ENCODE results near the gene SCN1B. TPM values are rescaled to one million over a fixed set of nuclear protein-coding genes. Genes with fewer than 3 reads are reported as not detected.
A peak's percentile ranks its signal among the peaks of the same experiment; 100 is the strongest.

SCN1B gene
- total RNA-seq, 1 donor from 2014 or later = 5.8 TPM

DNA sequence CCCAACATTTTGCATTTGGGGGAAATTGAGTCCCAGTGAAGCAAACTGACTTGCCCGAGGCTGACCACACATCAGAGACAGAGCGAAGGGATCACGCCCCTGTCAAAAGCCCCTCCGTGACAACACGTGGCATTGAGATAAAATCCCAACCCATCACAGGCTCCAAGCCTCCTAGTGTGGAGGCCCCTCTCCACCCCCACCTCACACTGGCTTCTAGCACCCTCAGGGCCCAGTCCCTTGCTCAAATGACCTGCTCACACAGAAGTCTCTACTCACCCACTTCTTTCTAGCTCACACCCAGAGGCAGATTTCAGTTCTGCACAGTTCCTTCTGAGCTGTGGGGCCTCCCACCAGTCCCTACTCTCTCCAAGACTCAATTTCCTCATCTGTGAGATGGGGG, 21.5 kb downstream of the SCN1B start:
- no peak overlapping the region for H3K27ac Mint-ChIP-seq (ENCODE audit: unreplicated experiment)
- peaks cover 4% of the 10 kb centered on the region for H3K4me1 Mint-ChIP-seq (ENCODE audit: low read depth)
- no peak overlapping the region for H3K4me3 Mint-ChIP-seq (ENCODE audit: unreplicated experiment)
- no peak for DNase-seq (ENCODE audit: low spot score)
- H3K9me3 Mint-ChIP-seq (ENCODE audit: low read depth) = no peaks in the 10 kb centered on the region
- TF ChIP-seq, protein P1, sequence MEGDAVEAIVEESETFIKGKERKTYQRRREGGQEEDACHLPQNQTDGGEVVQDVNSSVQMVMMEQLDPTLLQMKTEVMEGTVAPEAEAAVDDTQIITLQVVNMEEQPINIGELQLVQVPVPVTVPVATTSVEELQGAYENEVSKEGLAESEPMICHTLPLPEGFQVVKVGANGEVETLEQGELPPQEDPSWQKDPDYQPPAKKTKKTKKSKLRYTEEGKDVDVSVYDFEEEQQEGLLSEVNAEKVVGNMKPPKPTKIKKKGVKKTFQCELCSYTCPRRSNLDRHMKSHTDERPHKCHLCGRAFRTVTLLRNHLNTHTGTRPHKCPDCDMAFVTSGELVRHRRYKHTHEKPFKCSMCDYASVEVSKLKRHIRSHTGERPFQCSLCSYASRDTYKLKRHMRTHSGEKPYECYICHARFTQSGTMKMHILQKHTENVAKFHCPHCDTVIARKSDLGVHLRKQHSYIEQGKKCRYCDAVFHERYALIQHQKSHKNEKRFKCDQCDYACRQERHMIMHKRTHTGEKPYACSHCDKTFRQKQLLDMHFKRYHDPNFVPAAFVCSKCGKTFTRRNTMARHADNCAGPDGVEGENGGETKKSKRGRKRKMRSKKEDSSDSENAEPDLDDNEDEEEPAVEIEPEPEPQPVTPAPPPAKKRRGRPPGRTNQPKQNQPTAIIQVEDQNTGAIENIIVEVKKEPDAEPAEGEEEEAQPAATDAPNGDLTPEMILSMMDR (IDR thresholded peaks at IDR 0.05) = no peak
- peaks cover 17% of the 10 kb centered on the region for H3K27me3 Mint-ChIP-seq (ENCODE audit: low read depth)
- H3K36me3 Mint-ChIP-seq (ENCODE audit: low read depth) = no peaks in the 10 kb centered on the region

DNA sequence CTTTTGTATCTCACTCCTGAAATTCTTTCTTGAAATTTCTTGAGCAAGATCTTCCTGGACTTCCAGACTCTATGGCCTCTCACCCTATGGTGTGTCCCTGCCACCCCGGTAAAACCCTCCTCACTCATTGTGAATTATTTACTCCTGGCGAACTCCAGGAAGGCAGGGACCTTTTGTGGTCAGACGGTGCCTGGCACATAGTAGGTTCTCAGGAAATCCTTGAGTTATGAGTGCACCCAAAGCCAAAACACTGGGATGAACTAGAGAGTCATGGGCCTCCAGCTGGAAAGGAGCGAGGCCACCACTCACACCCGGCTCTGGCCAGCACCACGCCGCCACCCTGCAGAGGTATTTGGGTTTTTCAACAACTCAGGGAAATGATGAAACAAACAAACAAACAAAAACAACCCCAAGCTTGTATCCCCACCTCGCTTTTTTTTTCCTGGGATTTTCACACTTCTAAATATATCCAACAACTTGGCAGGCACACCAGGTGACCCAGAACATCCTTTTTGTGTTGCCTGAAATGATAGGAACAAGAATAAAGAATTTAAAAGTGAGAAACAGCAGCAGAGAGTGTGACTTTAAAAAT, 22.4 kb downstream of the SCN1B start:
- DNase-seq (ENCODE audit: low spot score) = no peak
- peaks cover 4% of the 10 kb centered on the region for H3K4me1 Mint-ChIP-seq (ENCODE audit: low read depth)
- TF ChIP-seq, protein P1 (IDR thresholded peaks at IDR 0.05) = no peak
- no peak overlapping the region for H3K27ac Mint-ChIP-seq (ENCODE audit: unreplicated experiment)
- H3K27me3 Mint-ChIP-seq (ENCODE audit: low read depth) = peaks cover 18% of the 10 kb centered on the region
- H3K36me3 Mint-ChIP-seq (ENCODE audit: low read depth) = no peaks in the 10 kb centered on the region
- no peaks in the 10 kb centered on the region for H3K9me3 Mint-ChIP-seq (ENCODE audit: low read depth)
- no peak overlapping the region for H3K4me3 Mint-ChIP-seq (ENCODE audit: unreplicated experiment)

DNA sequence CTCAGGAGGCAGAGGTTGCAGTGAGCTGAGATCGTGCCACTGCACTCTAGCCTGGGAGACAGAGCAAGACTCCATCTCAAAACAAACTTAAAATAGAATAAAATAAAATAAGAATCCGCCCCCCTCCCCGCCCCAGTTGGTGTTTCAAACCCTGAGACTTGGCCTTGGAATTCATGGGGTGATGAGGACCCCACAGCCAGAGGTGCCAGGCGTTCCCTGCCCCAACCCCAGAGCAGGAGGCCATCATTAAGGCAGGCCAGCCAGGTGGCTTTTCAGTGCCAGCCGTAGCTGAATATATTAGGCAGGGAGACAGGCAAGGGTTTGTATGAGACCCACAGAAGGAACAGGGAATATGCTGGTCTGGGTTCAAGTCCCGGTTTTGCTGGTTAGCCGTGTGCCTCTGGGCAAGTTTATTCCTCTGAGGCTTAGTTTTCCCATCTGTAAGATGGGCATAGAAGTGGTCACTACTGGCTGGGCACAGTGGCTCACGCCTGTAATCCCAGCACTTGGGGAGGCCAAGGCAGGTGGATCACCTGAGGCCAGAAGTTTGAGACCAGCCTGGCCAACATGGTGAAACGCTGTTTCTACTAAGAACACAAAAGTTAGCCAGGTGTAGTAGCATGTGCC, 23.5 kb downstream of the SCN1B start:
- TF ChIP-seq, protein P1 (IDR thresholded peaks at IDR 0.05) = no peak
- Mint-ChIP-seq H3K36me3 (ENCODE audit: low read depth) (no peaks in the 10 kb centered on the region), H3K4me3 (ENCODE audit: unreplicated experiment) (no peak overlapping the region)

DNA sequence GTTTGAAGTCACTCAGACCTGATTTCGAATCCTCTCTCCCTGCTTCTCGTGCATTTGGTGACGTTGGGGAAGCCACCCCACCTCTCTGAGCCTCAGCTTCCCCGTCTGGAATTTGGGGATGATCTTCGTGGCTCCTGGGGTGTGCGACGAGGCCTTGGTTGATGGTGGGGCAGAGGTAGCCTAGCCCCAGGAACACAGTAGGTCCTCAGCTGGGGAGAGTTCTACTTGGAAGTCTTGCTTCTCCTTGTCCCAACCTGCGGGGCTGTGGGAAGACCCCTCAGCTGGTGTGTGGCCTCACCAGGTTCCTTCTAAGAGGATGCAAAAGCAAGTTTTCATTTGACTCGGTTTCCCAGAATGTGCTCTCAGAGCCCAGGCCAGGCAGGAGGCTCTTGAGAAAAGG, 24.4 kb downstream of the SCN1B start:
- H3K4me3 Mint-ChIP-seq (ENCODE audit: unreplicated experiment) = no peak overlapping the region
- no peaks in the 10 kb centered on the region for H3K36me3 Mint-ChIP-seq (ENCODE audit: low read depth)
- no peaks in the 10 kb centered on the region for H3K4me1 Mint-ChIP-seq (ENCODE audit: low read depth)
- TF ChIP-seq, protein P1 (IDR thresholded peaks at IDR 0.05) = no peak
- H3K27ac Mint-ChIP-seq (ENCODE audit: unreplicated experiment) = no peak overlapping the region
- no peak for DNase-seq (ENCODE audit: low spot score)
- no peaks in the 10 kb centered on the region for H3K9me3 Mint-ChIP-seq (ENCODE audit: low read depth)
- peaks cover 15% of the 10 kb centered on the region for H3K27me3 Mint-ChIP-seq (ENCODE audit: low read depth)

More for the DNA sequence above, 23.5 kb downstream of the SCN1B start:
- peaks cover 16% of the 10 kb centered on the region for H3K27me3 Mint-ChIP-seq (ENCODE audit: low read depth)
- no peak for DNase-seq (ENCODE audit: low spot score)
- H3K9me3 Mint-ChIP-seq (ENCODE audit: low read depth) = no peaks in the 10 kb centered on the region
- peaks cover under 1% of the 10 kb centered on the region for H3K4me1 Mint-ChIP-seq (ENCODE audit: low read depth)
- no peak overlapping the region for H3K27ac Mint-ChIP-seq (ENCODE audit: unreplicated experiment)

DNA sequence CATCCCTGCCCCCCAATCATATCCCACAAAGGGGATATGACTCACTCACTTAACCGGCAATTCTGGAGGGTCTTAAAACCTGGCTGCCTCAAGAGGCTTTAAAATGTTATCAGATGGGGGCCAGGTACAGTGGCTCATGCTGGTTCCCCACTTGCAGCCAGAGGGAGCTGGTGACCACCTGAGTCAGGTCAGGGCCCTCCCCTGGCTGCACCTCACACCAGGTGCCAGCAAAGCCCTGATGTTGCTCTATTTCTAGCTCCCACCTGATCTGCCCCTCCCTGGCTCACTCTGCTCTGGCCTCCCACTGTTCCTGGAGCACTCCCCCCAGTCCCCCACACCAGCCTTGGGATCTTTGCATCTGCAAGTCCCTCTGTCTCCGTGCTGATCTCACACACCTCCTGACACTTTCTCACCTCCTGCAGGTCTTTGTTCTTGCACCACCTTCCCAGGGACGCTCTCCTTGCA, 25.5 kb downstream of the SCN1B start:
- no peaks in the 10 kb centered on the region for H3K36me3 Mint-ChIP-seq (ENCODE audit: low read depth)
- H3K27ac Mint-ChIP-seq (ENCODE audit: unreplicated experiment) = no peak overlapping the region
- TF ChIP-seq, protein P1 (IDR thresholded peaks at IDR 0.05) = peak; percentile 41
- H3K9me3 Mint-ChIP-seq (ENCODE audit: low read depth) = no peaks in the 10 kb centered on the region
- peaks cover 16% of the 10 kb centered on the region for H3K27me3 Mint-ChIP-seq (ENCODE audit: low read depth)
- no peaks in the 10 kb centered on the region for H3K4me1 Mint-ChIP-seq (ENCODE audit: low read depth)
- DNase-seq (ENCODE audit: low spot score) = no peak
- H3K4me3 Mint-ChIP-seq (ENCODE audit: unreplicated experiment) = no peak overlapping the region

Measured in chondrocyte (in vitro differentiated cells).